ENCODE data around the gene LENG8.

LENG8 gene

DNA sequence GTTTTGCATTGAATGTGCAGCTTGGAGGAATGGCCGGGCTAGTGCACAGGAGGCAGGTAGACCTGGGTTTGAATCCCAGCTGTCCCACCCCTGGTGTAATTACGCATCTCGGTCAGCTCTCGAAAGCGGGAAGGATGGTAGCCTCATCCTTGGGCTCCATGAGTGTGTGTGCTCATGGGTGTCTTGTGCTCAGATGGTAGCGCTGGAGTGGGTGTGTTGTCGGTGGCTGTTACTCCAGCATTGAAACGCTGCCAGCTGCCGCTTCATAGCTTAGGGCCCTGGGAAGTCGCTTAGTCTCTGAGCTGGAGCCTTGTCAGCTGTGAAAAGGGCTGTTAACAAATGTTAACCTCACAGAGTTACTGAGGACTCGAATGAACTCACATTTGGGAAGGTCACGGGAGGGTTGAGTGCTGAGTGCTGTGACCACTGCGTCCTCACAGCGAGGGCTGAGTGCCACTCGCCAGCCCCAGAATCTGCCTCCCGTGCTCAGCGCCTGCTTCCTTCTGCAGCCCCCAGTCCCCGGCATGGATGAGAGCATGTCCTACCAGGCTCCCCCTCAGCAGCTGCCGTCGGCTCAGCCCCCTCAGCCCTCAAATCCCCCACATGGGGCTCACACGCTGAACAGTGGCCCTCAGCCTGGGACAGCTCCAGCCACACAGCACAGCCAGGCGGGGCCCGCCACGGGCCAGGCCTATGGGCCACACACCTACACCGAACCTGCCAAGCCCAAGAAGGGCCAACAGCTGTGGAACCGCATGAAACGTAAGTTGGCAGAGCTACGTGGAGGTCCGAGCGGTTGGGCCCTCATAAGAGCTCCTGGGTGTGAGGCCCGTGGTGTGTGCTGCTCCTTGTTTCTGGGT lies 5.2 kb downstream of the LENG8 start:
- Histone ChIP-seq H4K20me1 (peaks cover 100% of the 10 kb centered on the region), H3K9ac (0 out of 2 replicates have a peak overlapping the region, but pooled peaks have one; percentile 24), H3K27me3 (no peaks in the 10 kb centered on the region), H3K4me3 (no peak overlapping the region), H3K27ac (no peak overlapping the region), H3K4me1 (peaks cover 28% of the 10 kb centered on the region), H3K9me3 (no peaks in the 10 kb centered on the region), H3K4me2 (no peak overlapping the region), H3K36me3 (peaks cover 87% of the 10 kb centered on the region)
- TF ChIP-seq Cebpa-rat (IDR thresholded peaks at IDR 0.05): no peak

- Histone ChIP-seq H3K4me1 (peaks cover 34% of the 10 kb centered on the region), H3K4me3 (no peak overlapping the region), H3K9ac (0 out of 2 replicates have a peak overlapping the region, but pooled peaks have one; percentile 24), H3K36me3 (peaks cover 96% of the 10 kb centered on the region), H3K27me3 (no peaks in the 10 kb centered on the region), H3K4me2 (no peak overlapping the region), H4K20me1 (peaks cover 100% of the 10 kb centered on the region), H3K27ac (no peak overlapping the region), H3K9me3 (no peaks in the 10 kb centered on the region)
- TF ChIP-seq Cebpa-rat (IDR thresholded peaks at IDR 0.05): no peak
These were observed 6.0 kb downstream of the LENG8 start for GRCh38 chr19:54454781-54455675.

DNA sequence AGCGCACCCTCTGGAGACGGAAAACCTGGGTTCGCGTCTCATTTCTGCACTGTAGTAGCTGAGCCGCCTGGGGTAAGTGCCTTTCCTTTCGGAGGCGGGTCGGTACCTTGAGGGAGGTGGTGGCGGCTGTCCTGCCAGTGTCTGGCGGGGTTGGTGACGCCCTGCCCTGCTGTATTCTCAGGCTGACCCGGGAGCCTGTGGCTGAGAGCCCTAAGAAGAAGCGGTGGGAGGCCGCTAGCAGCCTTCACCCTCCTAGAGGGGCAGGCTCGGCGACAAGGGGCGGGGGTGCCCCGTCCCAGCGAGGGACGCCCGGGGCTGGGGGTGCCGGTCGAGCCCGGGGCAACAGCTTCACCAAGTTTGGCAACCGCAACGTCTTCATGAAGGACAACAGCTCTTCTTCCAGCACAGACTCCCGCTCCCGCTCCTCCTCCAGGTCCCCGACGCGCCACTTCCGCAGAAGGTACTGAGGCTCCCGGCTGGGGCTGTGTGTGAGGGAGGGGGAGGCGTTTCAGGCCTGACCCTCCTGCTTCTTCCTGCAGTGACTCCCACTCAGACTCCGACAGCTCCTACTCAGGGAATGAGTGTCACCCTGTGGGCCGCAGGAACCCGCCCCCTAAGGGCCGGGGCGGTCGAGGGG lies 6.9 kb downstream of the LENG8 start:
- H3K36me3 ChIP-seq: peaks cover 97% of the 10 kb centered on the region
- H3K9ac ChIP-seq: no peak overlapping the region
- no peak overlapping the region for H3K27ac ChIP-seq
- no peak overlapping the region for H3K4me3 ChIP-seq
- no peak for TF ChIP-seq Cebpa-rat (IDR thresholded peaks at IDR 0.05)
- H3K4me1 ChIP-seq: peaks cover 33% of the 10 kb centered on the region
- H3K4me2 ChIP-seq: no peak overlapping the region
- H4K20me1 ChIP-seq: peaks cover 100% of the 10 kb centered on the region
- no peaks in the 10 kb centered on the region for H3K27me3 ChIP-seq
- no peaks in the 10 kb centered on the region for H3K9me3 ChIP-seq

- no peak overlapping the region for H3K4me2 ChIP-seq
- no peak overlapping the region for H3K9ac ChIP-seq
- H3K27me3 ChIP-seq: no peaks in the 10 kb centered on the region
- H4K20me1 ChIP-seq: peaks cover 99% of the 10 kb centered on the region
- no peaks in the 10 kb centered on the region for H3K9me3 ChIP-seq
- no peak overlapping the region for H3K4me3 ChIP-seq
- peaks cover 95% of the 10 kb centered on the region for H3K36me3 ChIP-seq
- H3K27ac ChIP-seq: no peak overlapping the region
- H3K4me1 ChIP-seq: peaks cover 32% of the 10 kb centered on the region
- TF ChIP-seq Cebpa-rat (IDR thresholded peaks at IDR 0.05): no peak
These were observed 7.7 kb downstream of the LENG8 start for GRCh38 chr19:54456423-54457373.

DNA sequence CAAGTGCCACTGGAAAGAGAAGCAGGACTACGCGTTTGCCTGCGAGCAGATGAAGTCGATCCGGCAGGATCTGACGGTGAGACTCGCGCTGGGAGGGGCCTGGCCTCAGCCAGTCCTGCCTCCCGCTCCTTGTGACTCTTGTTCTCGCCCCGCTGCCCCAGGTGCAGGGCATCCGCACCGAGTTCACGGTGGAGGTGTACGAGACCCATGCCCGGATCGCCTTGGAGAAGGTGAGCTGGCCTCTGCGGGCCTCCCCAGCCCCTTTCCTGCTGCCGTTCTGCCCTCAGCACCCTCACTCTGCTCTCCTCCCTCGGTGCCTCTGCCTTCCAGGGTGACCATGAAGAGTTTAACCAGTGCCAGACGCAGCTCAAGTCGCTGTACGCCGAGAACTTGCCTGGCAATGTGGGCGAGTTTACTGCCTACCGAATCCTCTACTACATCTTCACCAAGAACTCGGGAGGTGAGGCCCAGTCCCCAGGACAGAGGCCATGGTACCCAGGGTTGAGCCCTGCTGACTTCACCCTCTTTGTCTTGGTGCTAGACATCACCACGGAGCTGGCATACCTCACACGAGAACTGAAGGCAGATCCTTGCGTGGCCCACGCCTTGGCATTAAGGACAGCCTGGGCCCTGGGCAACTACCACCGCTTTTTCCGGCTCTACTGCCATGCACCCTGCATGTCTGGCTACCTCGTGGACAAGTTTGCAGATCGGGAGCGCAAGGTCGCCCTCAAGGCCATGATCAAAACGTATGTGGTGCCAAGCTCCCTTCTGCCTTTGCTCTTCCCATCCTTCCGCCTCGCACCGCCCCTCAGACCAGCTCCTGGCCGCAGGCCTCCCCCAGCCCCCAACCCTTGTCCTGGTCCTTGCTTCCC lies 9.0 kb downstream of the LENG8 start:
- Histone ChIP-seq H3K4me2 (no peak overlapping the region), H3K27me3 (no peaks in the 10 kb centered on the region), H3K4me1 (peaks cover 42% of the 10 kb centered on the region), H3K36me3 (peaks cover 91% of the 10 kb centered on the region), H3K9me3 (no peaks in the 10 kb centered on the region), H3K4me3 (no peak overlapping the region), H4K20me1 (peaks cover 97% of the 10 kb centered on the region), H3K9ac (no peak overlapping the region), H3K27ac (no peak overlapping the region)
- TF ChIP-seq Cebpa-rat (IDR thresholded peaks at IDR 0.05): no peak

- Histone ChIP-seq H3K4me3 (no peak overlapping the region), H3K9ac (no peak overlapping the region), H4K20me1 (peaks cover 89% of the 10 kb centered on the region), H3K4me2 (peak overlapping the region; percentile 52), H3K4me1 (peaks cover 42% of the 10 kb centered on the region), H3K27me3 (no peaks in the 10 kb centered on the region), H3K9me3 (no peaks in the 10 kb centered on the region), H3K36me3 (peaks cover 83% of the 10 kb centered on the region), H3K27ac (no peak overlapping the region)
- TF ChIP-seq Cebpa-rat (IDR thresholded peaks at IDR 0.05): no peak
These were observed 9.8 kb downstream of the LENG8 start for GRCh38 chr19:54458648-54459281.

DNA sequence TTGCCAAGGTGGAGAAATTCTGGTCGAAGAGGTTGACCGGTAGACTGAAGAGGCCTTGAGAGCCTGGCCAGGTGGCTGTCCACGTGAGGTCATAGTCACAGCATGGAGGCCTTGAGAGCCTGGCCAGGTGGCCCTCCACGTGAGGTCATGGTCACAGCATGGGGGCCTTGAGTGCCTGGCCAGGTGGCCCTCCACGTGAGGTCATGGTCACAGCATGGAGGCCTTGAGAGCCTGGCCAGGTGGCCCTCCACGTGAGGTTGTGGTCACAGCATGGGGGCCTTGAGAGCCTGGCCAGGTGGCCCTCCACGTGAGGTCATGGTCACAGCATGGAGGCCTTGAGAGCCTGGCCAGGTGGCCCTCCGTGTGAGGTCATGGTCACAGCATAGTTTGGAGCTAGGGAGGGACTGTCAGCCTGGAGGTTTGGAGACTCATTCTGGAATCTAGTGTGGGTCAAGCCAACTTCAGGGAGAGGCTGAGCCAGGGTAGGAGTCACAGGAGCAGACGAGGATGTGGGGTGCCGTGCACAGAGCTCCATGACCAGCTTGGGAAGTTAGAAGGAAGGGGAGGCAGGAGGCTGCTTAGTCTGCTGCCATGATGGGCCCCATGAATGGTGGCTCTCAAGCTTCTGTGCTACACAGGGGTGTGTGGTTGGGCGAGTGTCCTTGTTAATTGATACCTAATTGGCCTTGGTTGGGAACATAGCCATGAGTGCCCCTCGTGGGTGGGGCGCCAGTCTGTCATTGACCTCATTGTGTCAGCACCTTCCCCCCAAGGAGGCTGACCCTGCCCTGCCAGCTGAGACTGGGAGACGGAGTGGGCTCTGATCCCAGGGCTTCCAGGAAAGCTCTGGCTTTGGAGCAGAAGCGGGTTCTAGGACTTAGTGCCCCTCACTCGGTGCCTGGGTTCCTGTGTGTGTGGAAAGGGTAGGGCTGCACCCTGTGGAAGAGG lies 10.6 kb downstream of the LENG8 start:
- Histone ChIP-seq H3K4me2 (peak overlapping the region; percentile 52), H3K36me3 (peaks cover 75% of the 10 kb centered on the region), H4K20me1 (peaks cover 81% of the 10 kb centered on the region), H3K27me3 (no peaks in the 10 kb centered on the region), H3K9ac (peak overlapping the region; percentile 25), H3K4me1 (peaks cover 42% of the 10 kb centered on the region), H3K4me3 (no peak overlapping the region), H3K27ac (peak overlapping the region; percentile 56; the same call in 1 of the 2 replicates), H3K9me3 (no peaks in the 10 kb centered on the region)
- TF ChIP-seq Cebpa-rat (IDR thresholded peaks at IDR 0.05): no peak

All from BLaER1 (cell line).